Measurements from ENCODE around the gene SYNDIG1L. TPM values are rescaled to one million over a fixed set of nuclear protein-coding genes. Genes with fewer than 3 reads are reported as not detected.

The SYNDIG1L gene
- total and polyA plus RNA-seq, 2 of the 8 experiments (the other 6 are each of a cell fraction or from before 2014, with no cell fraction given) = 3.0 to 3.2 TPM

DNA sequence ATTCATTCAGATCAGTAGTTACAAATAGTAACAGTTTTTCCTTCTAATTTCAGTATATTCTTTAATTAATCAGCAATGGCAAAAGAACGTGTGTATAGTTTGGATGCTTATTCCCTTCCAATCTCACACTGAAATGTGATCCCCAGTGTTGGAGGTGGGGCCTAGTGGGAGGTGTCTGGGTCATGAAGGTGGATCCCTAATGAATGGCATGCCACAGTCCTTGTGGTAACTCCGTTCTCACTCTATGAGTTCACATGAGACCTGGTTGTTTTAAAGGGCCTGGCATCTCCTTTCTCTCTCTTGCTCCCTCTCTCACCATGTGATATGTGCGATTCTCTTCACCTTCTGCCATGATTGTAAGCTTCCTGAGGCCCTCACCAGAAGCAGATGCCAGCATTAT, 18.9 kb upstream of the SYNDIG1L start:
- H2BK15ac ChIP-seq (ENCODE audit: low read length) = no peak overlapping the region
- no peaks in the 10 kb centered on the region for H3K36me3 ChIP-seq (ENCODE audit: control insufficient read depth in 2 of 4, insufficient read depth in 4 of 4, low read length in 3 of 4)
- no peaks in the 10 kb centered on the region for H3K79me1 ChIP-seq (ENCODE audit: low read depth, low read length)
- H4K5ac ChIP-seq (ENCODE audit: insufficient read length, low read depth, low read length) = no peak overlapping the region
- no peak overlapping the region for H3K56ac ChIP-seq (replicated peaks; ENCODE audit: insufficient read length, low read depth, low read length)
- no peaks in the 10 kb centered on the region; the same call in 1 of the 2 replicates for H3K23me2 ChIP-seq (ENCODE audit: low read depth, low read length)
- no peaks in the 10 kb centered on the region for H3K9me3 ChIP-seq (ENCODE audit: insufficient read depth in 2 of 2, low read depth in 1 of 2, low read length in 1 of 2)
- no peak overlapping the region for H3K9ac ChIP-seq (replicated peaks in 1 of 4; ENCODE audit: extremely low read depth in 1 of 4, low read depth in 3 of 4, low read length in 3 of 4)
- H3K79me2 ChIP-seq (ENCODE audit: control insufficient read depth in 1 of 2, insufficient read depth in 2 of 2, low read length in 2 of 2) = no peaks in the 10 kb centered on the region
- no peak overlapping the region for H2BK5ac ChIP-seq (ENCODE audit: low read depth, low read length)
- H3K27me3 ChIP-seq (replicated peaks in 1 of 4; ENCODE audit: control insufficient read depth in 3 of 4, extremely low read depth in 1 of 4, insufficient read depth in 3 of 4, low read length in 3 of 4) = no peaks in the 10 kb centered on the region
- H3K27ac ChIP-seq (ENCODE audit: low read depth, low read length) = no peak overlapping the region
- H2BK120ac ChIP-seq (replicated peaks; ENCODE audit: low read depth, low read length) = no peak overlapping the region
- H2AFZ ChIP-seq (ENCODE audit: low read length) = no peak overlapping the region
- H3K23ac ChIP-seq (ENCODE audit: insufficient read length) = no peak overlapping the region
- no peak overlapping the region for H2AK5ac ChIP-seq (ENCODE audit: low read depth, low read length)
- no peaks in the 10 kb centered on the region for H4K20me1 ChIP-seq (replicated peaks in 1 of 2; ENCODE audit: control insufficient read depth in 1 of 2, insufficient read depth in 2 of 2, low read length in 2 of 2)
- H2BK12ac ChIP-seq (ENCODE audit: low read depth, low read length) = no peak overlapping the region
- no peak overlapping the region for H3K4me2 ChIP-seq (ENCODE audit: insufficient read depth in 1 of 2, low read depth in 2 of 2, low read length in 2 of 2)
- no peak for DNase-seq (ENCODE audit: low read depth in 1 of 2, low spot score in 2 of 2)
- no peak overlapping the region for H4K91ac ChIP-seq (replicated peaks; ENCODE audit: insufficient read length, low read length)
- peaks cover 0 to 9% (median 1%) of the 10 kb centered on the region in 4 experiments; a peak in 2 of 7 replicates for H3K4me1 ChIP-seq (replicated peaks in 1 of 4; ENCODE audit: control insufficient read depth in 3 of 4, insufficient read depth in 4 of 4, low read length in 3 of 4)
- ChIA-PET CTCF (ENCODE audit: partially characterized antibody) (interaction anchor here (1.0 to 2.0 kb wide), 4 partner anchors 12 to 149 kb away, joined by 3 to 7 read pairs (median 4); no protein-coding TSS in a partner anchor), POLR2A (ENCODE audit: partially characterized antibody) (interaction anchor here (1.0 to 1.3 kb wide), 2 partner anchors 10 to 31 kb away, joined by 3 to 4 read pairs; no protein-coding TSS in a partner anchor)
- H2BK20ac ChIP-seq (ENCODE audit: low read length) = no peak overlapping the region
- H3K4ac ChIP-seq (replicated peaks; ENCODE audit: insufficient read length, low read depth, low read length) = no peak overlapping the region
- H3K18ac ChIP-seq (ENCODE audit: extremely low read depth, low read length) = no peak overlapping the region
- no peak overlapping the region for H3K14ac ChIP-seq (ENCODE audit: insufficient read length)
- peak; percentile 84 for FAIRE-seq
- no peak overlapping the region for H4K8ac ChIP-seq (ENCODE audit: extremely low read depth, insufficient read depth, low read length)
- 12% methylated on average over 3 of the region's 3 CpGs; no CpG with 5 or more reads in 1 of the 2 experiments for WGBS, 2 experiments (ENCODE audit: extremely low coverage in 1 of 2, insufficient coverage in 1 of 2, insufficient read length in 1 of 2, insufficient replicate concordance in 2 of 2, low coverage in 1 of 2, low lambda C conversion rate in 2 of 2, missing lambda C conversion rate in 1 of 2)
- no peak overlapping the region for H3K4me3 ChIP-seq (ENCODE audit: extremely low read depth in 1 of 4, insufficient read depth in 2 of 4, low read depth in 3 of 4, low read length in 4 of 4)
- TF ChIP-seq CHD2 (IDR thresholded peaks at IDR 0.05; ENCODE audit: low read length) = peak; percentile 41; the same call in 1 of the 2 replicates
- TF ChIP-seq SRF (IDR thresholded peaks at IDR 0.05; ENCODE audit: low read depth, low read length) = no peak

Measured in H1 (cell line).